ACHN (cell line): ENCODE data around the gene NCS1.

Experiments used
- DNase-seq: peaks from one replicate; pipeline ENCODE4 v3.0.0-alpha.2; 2015
- in situ Hi-C: cut with HindIII; loops from 2 replicates; pipeline ENCODE4 v1.10.0; 2017; ENCODE audit warnings: low sequenced_read_pairs, low pct_ligation_motif_present, low pct_unique_long_range_greater_than_20kb

The NCS1 gene

GRCh38 chr9:130186839-130187522 lies 14.8 kb downstream of the NCS1 start:
- DNase-seq, result peak; percentile 77
- in situ Hi-C loops, result no loop called here

- in situ Hi-C loops, result no loop called here
- no peak for DNase-seq
Measured at GRCh38 chr9:130187523-130187846, 15.3 kb downstream of the NCS1 start.

GRCh38 chr9:130188860-130189481 lies 16.8 kb downstream of the NCS1 start:
- in situ Hi-C loops, result no loop called here
- no peak for DNase-seq

GRCh38 chr9:130189840-130190239 lies 17.6 kb downstream of the NCS1 start:
- in situ Hi-C loops, result no loop called here
- no peak for DNase-seq

GRCh38 chr9:130191068-130191748 lies 19.0 kb downstream of the NCS1 start:
- in situ Hi-C loops, result no loop called here
- DNase-seq, result no peak

- in situ Hi-C loops, result no loop called here
- DNase-seq, result no peak
Measured at GRCh38 chr9:130191749-130192120, 19.5 kb downstream of the NCS1 start.

GRCh38 chr9:130192382-130192999 lies 20.3 kb downstream of the NCS1 start:
- in situ Hi-C loops, result no loop called here
- no peak for DNase-seq

- DNase-seq, result no peak
- in situ Hi-C loops, result no loop called here
Measured at GRCh38 chr9:130193103-130193502, 20.9 kb downstream of the NCS1 start.

GRCh38 chr9:130193531-130194377 lies 21.6 kb downstream of the NCS1 start:
- in situ Hi-C loops, result no loop called here
- no peak for DNase-seq

- no peak for DNase-seq
- in situ Hi-C loops, result no loop called here
Measured at GRCh38 chr9:130194378-130194932, 22.3 kb downstream of the NCS1 start.

- DNase-seq, result no peak
- in situ Hi-C loops, result no loop called here
Measured at GRCh38 chr9:130195638-130196037, 23.4 kb downstream of the NCS1 start.

GRCh38 chr9:130196643-130197042 lies 24.4 kb downstream of the NCS1 start:
- DNase-seq, result no peak
- in situ Hi-C loops, result no loop called here

- no peak for DNase-seq
- in situ Hi-C loops, result no loop called here
Measured at GRCh38 chr9:130197386-130197785, 25.2 kb downstream of the NCS1 start.

GRCh38 chr9:130197888-130198287 lies 25.7 kb downstream of the NCS1 start:
- in situ Hi-C loops, result no loop called here
- DNase-seq, result no peak

GRCh38 chr9:130198501-130199179 lies 26.4 kb downstream of the NCS1 start:
- DNase-seq, result no peak
- in situ Hi-C loops, result no loop called here

- no peak for DNase-seq
- in situ Hi-C loops, result no loop called here
Measured at GRCh38 chr9:130199605-130200004, 27.4 kb downstream of the NCS1 start.

- DNase-seq, result no peak
- in situ Hi-C loops, result no loop called here
Measured at GRCh38 chr9:130200038-130200849, 28.0 kb downstream of the NCS1 start.
